Measurements from ENCODE around the gene TSKS. TPM values are rescaled to one million over a fixed set of nuclear protein-coding genes. Genes with fewer than 3 reads are reported as not detected.
A peak's percentile ranks its signal among the peaks of the same experiment; 100 is the strongest.

Gene TSKS
- total and polyA plus RNA-seq, 2 of the 13 experiments (the other 11 are each of a cell fraction or from before 2014, with no cell fraction given), result 0.03 TPM; not detected in 1

- TF ChIP-seq RXRB (CRISPR knock-in tag; IDR thresholded peaks at IDR 0.05; ENCODE audit: borderline replicate concordance) (no peak), SALL1 (CRISPR knock-in tag; IDR thresholded peaks at IDR 0.05) (peak; percentile 20), RNF2 (conservative IDR thresholded peaks at IDR 0.05; ENCODE audit: low read depth) (peak; percentile 66; the same call in 1 of the 2 replicates), GATAD2A (CRISPR knock-in tag; IDR thresholded peaks at IDR 0.05) (peak; percentile 25; the same call in 1 of the 2 replicates), ZNF574 (CRISPR knock-in tag; IDR thresholded peaks at IDR 0.05) (peak; percentile 16; the same call in 1 of the 2 replicates), RXRA (CRISPR knock-in tag; IDR thresholded peaks at IDR 0.05) (peak; percentile 41; the same call in 1 of the 2 replicates), ZFAT (CRISPR knock-in tag; conservative IDR thresholded peaks at IDR 0.05) (no peak), ZNF501 (CRISPR knock-in tag; IDR thresholded peaks at IDR 0.05) (peak; percentile 65; the same call in 1 of the 2 replicates), ZNF33B (CRISPR knock-in tag; IDR thresholded peaks at IDR 0.05) (no peak), ZBTB34 (CRISPR knock-in tag; IDR thresholded peaks at IDR 0.05) (0 out of 2 replicates have a peak, but pooled peaks have one; percentile 20), ZNF841 (CRISPR knock-in tag; IDR thresholded peaks at IDR 0.05; ENCODE audit: borderline replicate concordance) (no peak), HNRNPK (IDR thresholded peaks at IDR 0.05; ENCODE audit: low read depth, low read length, poor library complexity, severe bottlenecking) (no peak), MIER2 (CRISPR knock-in tag; IDR thresholded peaks at IDR 0.05) (no peak), ZNF275 (CRISPR knock-in tag; IDR thresholded peaks at IDR 0.05; ENCODE audit: borderline replicate concordance) (no peak), ZNF430 (CRISPR knock-in tag; IDR thresholded peaks at IDR 0.05) (0 out of 2 replicates have a peak, but pooled peaks have one; percentile 29), FOXC1 (CRISPR knock-in tag; IDR thresholded peaks at IDR 0.05; ENCODE audit: borderline replicate concordance) (0 out of 2 replicates have a peak, but pooled peaks have one; percentile 54), ZIK1 (CRISPR knock-in tag; IDR thresholded peaks at IDR 0.05; ENCODE audit: borderline replicate concordance, low read depth) (0 out of 2 replicates have a peak, but pooled peaks have one; percentile 62), HIC2 (CRISPR knock-in tag; IDR thresholded peaks at IDR 0.05; ENCODE audit: low read depth) (0 out of 2 replicates have a peak, but pooled peaks have one; percentile 46), PHF20 (CRISPR knock-in tag; IDR thresholded peaks at IDR 0.05) (peak; percentile 21; the same call in 1 of the 2 replicates), BCL3 (CRISPR knock-in tag; IDR thresholded peaks at IDR 0.05) (peak; percentile 61; the same call in 1 of the 2 replicates)
These were observed 46.2 kb upstream of the TSKS start (continued) for GRCh38 chr19:49809160-49809940.
